HAP-1 (cell line): ENCODE measurements around the gene LSM10.

Experiments
- DNase-seq, 2 experiments: peaks; one replicate each; pipeline ENCODE4 v3.0.0-alpha.2; 2016 to 2020; ENCODE audit warnings: low spot score in 2 of 2
- H3K27me3 ChIP-seq: fragments of 250-450 bp; sonication (Bioruptor Pico); 2 replicates; pipeline ENCODE4 v1.5.1; 2020; ENCODE audit warnings: low read depth, mild to moderate bottlenecking, moderate library complexity
- H3K36me3 ChIP-seq: fragments of 250-450 bp; sonication (Bioruptor Pico); replicated peaks from 2 replicates; pipeline ENCODE4 v1.5.1; 2020; ENCODE audit warnings: mild to moderate bottlenecking
- H3K4me1 ChIP-seq: fragments of 250-450 bp; sonication (Bioruptor Pico); 2 replicates; pipeline ENCODE4 v1.5.1; 2020; ENCODE audit warnings: mild to moderate bottlenecking
- H3K4me3 ChIP-seq: fragments of 250-450 bp; sonication (Bioruptor Pico); 2 replicates; pipeline ENCODE4 v1.5.1; 2020; ENCODE audit warnings: mild to moderate bottlenecking, moderate library complexity
- H3K9me3 ChIP-seq: fragments of 250-450 bp; sonication (Bioruptor Pico); 2 replicates; pipeline ENCODE4 v1.5.1; 2020; ENCODE audit warnings: mild to moderate bottlenecking, moderate library complexity
- in situ Hi-C: fragments of 300-500 bp; cut with MboI; formaldehyde crosslinking; loops from 3 replicates; pipeline ENCODE4 v1.14.3; 2020; ENCODE audit warnings: low sequenced_read_pairs, inconsistent platforms, mixed read lengths

LSM10 gene

GRCh38 chr1:36385410-36386264 lies 12.1 kb downstream of the LSM10 start, which contains the start of gene STK40:
Gene STK40, minus strand, starts transcription at chr1:36385924. Its CDS starts 24,592 bp downstream, at chr1:36361332.
- in situ Hi-C loops: no loop called here
- H3K4me1 ChIP-seq: peaks cover 22% of the 10 kb centered on the region

GRCh38 chr1:36384542-36385409 lies 12.9 kb downstream of the LSM10 start:
- H3K27me3 ChIP-seq: no peaks in the 10 kb centered on the region
- peaks cover 22% of the 10 kb centered on the region for H3K4me1 ChIP-seq
- in situ Hi-C loops: no loop called here
- no peaks in the 10 kb centered on the region for H3K9me3 ChIP-seq
- H3K36me3 ChIP-seq: no peaks in the 10 kb centered on the region
- DNase-seq: peak; percentile 32 to 78
- H3K4me3 ChIP-seq: peak overlapping the region; percentile 91

More at GRCh38 chr1:36385410-36386264, 12.1 kb downstream of the LSM10 start, which contains the start of gene STK40:
- Histone ChIP-seq H3K4me3 (peak within 1 kb of the TSS; percentile 91), H3K9me3 (no peaks in the 10 kb centered on the region), H3K27me3 (no peaks in the 10 kb centered on the region), H3K36me3 (no peaks in the 10 kb centered on the region)
- DNase-seq: peak; percentile 98 to 99

- H3K27me3 ChIP-seq: no peaks in the 10 kb centered on the region
- in situ Hi-C loops: no loop called here
Observed at GRCh38 chr1:36383240-36383639, 14.5 kb downstream of the LSM10 start.

GRCh38 chr1:36382669-36383068 lies 15.0 kb downstream of the LSM10 start:
- Histone ChIP-seq H3K36me3 (no peaks in the 10 kb centered on the region), H3K27me3 (no peaks in the 10 kb centered on the region), H3K4me1 (peaks cover 19% of the 10 kb centered on the region), H3K9me3 (no peaks in the 10 kb centered on the region), H3K4me3 (no peak overlapping the region)
- no peak for DNase-seq
- in situ Hi-C loops: no loop called here

More at GRCh38 chr1:36383240-36383639, 14.5 kb downstream of the LSM10 start:
- no peak overlapping the region for H3K4me3 ChIP-seq
- DNase-seq: no peak
- H3K36me3 ChIP-seq: no peaks in the 10 kb centered on the region
- no peaks in the 10 kb centered on the region for H3K9me3 ChIP-seq
- peaks cover 22% of the 10 kb centered on the region for H3K4me1 ChIP-seq

- Histone ChIP-seq H3K4me3 (no peak overlapping the region), H3K27me3 (no peaks in the 10 kb centered on the region), H3K4me1 (peaks cover 14% of the 10 kb centered on the region), H3K36me3 (no peaks in the 10 kb centered on the region), H3K9me3 (no peaks in the 10 kb centered on the region)
- no peak for DNase-seq
- in situ Hi-C loops: no loop called here
Observed at GRCh38 chr1:36382231-36382630, 15.5 kb downstream of the LSM10 start.

GRCh38 chr1:36381405-36381804 lies 16.3 kb downstream of the LSM10 start:
- H3K4me1 ChIP-seq: peaks cover 7% of the 10 kb centered on the region
- H3K4me3 ChIP-seq: no peak overlapping the region
- in situ Hi-C loops: no loop called here
- no peaks in the 10 kb centered on the region for H3K27me3 ChIP-seq
- no peaks in the 10 kb centered on the region for H3K9me3 ChIP-seq
- DNase-seq: no peak
- no peaks in the 10 kb centered on the region for H3K36me3 ChIP-seq

GRCh38 chr1:36380782-36381181 lies 16.9 kb downstream of the LSM10 start:
- Histone ChIP-seq H3K4me3 (no peak overlapping the region), H3K36me3 (no peaks in the 10 kb centered on the region), H3K9me3 (no peaks in the 10 kb centered on the region), H3K27me3 (no peaks in the 10 kb centered on the region), H3K4me1 (peaks cover 7% of the 10 kb centered on the region)
- no peak for DNase-seq
- in situ Hi-C loops: no loop called here

GRCh38 chr1:36380143-36380619 lies 17.5 kb downstream of the LSM10 start:
- Histone ChIP-seq H3K36me3 (no peaks in the 10 kb centered on the region), H3K4me1 (peaks cover 7% of the 10 kb centered on the region), H3K9me3 (no peaks in the 10 kb centered on the region), H3K4me3 (no peak overlapping the region), H3K27me3 (no peaks in the 10 kb centered on the region)
- in situ Hi-C loops: no loop called here
- no peak for DNase-seq

GRCh38 chr1:36377791-36378492 lies 19.8 kb downstream of the LSM10 start:
- Histone ChIP-seq H3K36me3 (no peaks in the 10 kb centered on the region), H3K4me3 (no peak overlapping the region), H3K27me3 (no peaks in the 10 kb centered on the region), H3K9me3 (no peaks in the 10 kb centered on the region), H3K4me1 (peaks cover 7% of the 10 kb centered on the region; the same call in 1 of the 2 replicates)
- in situ Hi-C loops: no loop called here
- no peak for DNase-seq

- H3K4me1 ChIP-seq: peaks cover 7% of the 10 kb centered on the region; the same call in 1 of the 2 replicates
- no peak overlapping the region for H3K4me3 ChIP-seq
- no peaks in the 10 kb centered on the region for H3K36me3 ChIP-seq
- DNase-seq: no peak
- in situ Hi-C loops: no loop called here
- no peaks in the 10 kb centered on the region for H3K9me3 ChIP-seq
- H3K27me3 ChIP-seq: no peaks in the 10 kb centered on the region
Observed at GRCh38 chr1:36372617-36373016, 25.1 kb downstream of the LSM10 start.

GRCh38 chr1:36369061-36369861 lies 28.4 kb downstream of the LSM10 start:
- no peaks in the 10 kb centered on the region for H3K36me3 ChIP-seq
- no peaks in the 10 kb centered on the region for H3K9me3 ChIP-seq
- H3K4me1 ChIP-seq: peaks cover 7% of the 10 kb centered on the region; the same call in 1 of the 2 replicates
- no peaks in the 10 kb centered on the region for H3K27me3 ChIP-seq
- H3K4me3 ChIP-seq: no peak overlapping the region
- in situ Hi-C loops: no loop called here
- peak; percentile 49 to 91 for DNase-seq

- Histone ChIP-seq H3K4me3 (no peak overlapping the region), H3K27me3 (no peaks in the 10 kb centered on the region), H3K9me3 (no peaks in the 10 kb centered on the region), H3K36me3 (no peaks in the 10 kb centered on the region), H3K4me1 (no peaks in the 10 kb centered on the region)
- DNase-seq: no peak
- in situ Hi-C loops: no loop called here
Observed at GRCh38 chr1:36367798-36368197, 29.9 kb downstream of the LSM10 start.

GRCh38 chr1:36367066-36367465 lies 30.6 kb downstream of the LSM10 start:
- Histone ChIP-seq H3K27me3 (no peaks in the 10 kb centered on the region), H3K4me3 (no peak overlapping the region), H3K36me3 (peaks cover 6% of the 10 kb centered on the region), H3K4me1 (no peaks in the 10 kb centered on the region), H3K9me3 (no peaks in the 10 kb centered on the region)
- no peak for DNase-seq
- in situ Hi-C loops: no loop called here
